NCI-H1436 treated with DMSO at 0.1 percent for 48 hours (cell line): ENCODE results near the gene FBXO15.

Experiments used
- DNase-seq: peaks from one replicate; lab custom pipeline; 2025; lab: John Stamatoyannopoulos, UW

The FBXO15 gene

GRCh38 chr18:74153377-74153776 lies 5.7 kb upstream of the FBXO15 start:
- no peak for DNase-seq

DNA sequence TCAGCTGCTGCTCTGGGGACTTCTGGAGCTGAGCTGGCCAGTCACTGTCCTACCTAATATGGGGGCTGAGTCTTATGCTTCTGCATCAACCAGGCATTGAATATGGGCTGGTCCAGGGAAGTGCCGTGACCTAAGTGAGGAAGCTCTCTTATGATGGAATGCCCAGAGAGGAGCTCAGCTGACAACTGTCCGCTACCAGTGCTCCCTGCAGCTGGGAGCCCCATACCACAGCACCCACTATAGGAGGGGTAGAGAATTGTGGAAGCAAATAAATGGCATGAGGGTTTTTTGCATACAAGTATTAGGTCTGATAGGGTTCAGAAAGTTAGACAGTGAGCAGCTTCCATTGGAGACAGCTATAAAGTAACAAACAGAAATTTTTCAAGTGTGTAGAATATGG lies 5.2 kb upstream of the FBXO15 start:
- DNase-seq = no peak

GRCh38 chr18:74152270-74152669 lies 4.6 kb upstream of the FBXO15 start:
- no peak for DNase-seq

DNA sequence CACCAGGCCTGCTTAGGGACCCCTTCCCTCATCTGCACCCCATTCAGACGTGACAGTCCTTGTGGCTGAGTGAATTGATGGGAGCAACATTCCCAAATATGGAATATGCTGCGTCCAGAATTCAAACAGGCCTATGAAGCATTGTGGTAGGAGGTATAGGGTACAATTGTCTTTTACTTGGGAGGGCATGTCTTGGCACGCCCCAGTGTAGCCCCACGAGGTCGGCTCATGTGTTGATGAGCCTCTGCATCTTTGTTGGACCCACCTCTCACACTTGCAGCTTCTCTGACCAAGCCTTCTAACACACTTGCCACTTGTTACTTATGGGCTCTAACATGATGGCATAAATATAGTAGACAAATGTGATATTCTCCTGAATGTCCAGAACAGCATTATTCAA lies 2.2 kb upstream of the FBXO15 start:
- no peak for DNase-seq

DNA sequence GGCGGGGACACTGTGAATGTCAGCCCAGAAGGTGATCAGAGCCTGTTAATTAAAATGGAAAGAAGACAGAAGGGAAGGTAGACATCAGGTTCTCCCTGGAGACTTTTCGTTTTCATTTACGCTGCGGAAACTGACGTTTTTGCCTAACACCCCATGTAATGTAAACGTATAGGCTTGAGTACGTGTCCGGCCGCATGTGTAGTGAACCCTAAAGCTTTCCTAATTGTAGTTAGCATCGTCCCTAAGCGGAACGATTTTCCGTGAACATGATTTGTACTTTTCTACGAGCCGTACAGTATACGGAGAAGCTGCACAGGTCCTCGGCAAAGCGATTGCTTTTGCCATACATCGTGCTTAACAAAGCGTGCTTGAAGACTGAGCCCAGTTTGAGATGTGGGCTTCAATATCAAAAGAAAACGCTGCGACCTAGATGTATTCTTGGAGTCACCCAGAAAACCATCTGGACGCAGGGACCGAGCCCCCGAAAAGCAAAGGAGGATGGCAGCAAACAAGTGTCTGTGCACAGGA lies 973 bp upstream of the FBXO15 start:
- no peak for DNase-seq

DNA sequence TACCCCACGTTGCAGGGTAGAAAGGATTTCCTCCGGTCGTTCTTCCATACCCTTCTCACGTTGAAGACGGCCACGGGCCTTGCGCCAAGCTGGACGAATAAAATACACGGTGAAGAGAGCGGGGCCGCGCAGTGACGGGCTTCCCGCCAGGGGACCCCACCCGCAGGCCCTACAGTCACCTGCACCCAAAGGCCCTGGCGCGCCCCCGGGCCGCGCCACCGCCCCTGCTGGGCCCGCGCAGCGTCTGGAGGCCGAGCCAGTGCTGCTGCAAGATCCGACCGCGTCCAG lies 199 bp downstream of the FBXO15 start:
- no peak for DNase-seq

DNA sequence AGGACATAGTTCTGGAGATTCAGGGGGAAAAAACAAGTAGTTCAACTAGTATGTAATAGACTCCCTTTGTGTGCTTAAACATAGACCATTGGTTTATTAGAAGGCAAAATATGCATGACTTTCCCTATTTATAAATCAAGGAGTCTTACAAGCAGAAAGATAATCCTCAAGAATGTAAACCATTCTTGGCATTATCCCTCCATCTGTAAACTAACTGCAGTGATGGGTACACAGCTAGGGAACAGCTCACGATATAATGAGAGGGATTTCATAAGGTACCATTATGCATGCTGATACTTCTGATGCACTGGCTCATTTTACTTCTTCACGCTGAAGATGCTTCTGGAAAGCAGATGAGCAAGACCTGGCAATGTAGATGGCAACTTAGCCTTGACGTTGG lies 878 bp downstream of the FBXO15 start:
- DNase-seq = no peak

GRCh38 chr18:74142252-74142651 lies 5.4 kb downstream of the FBXO15 start:
- no peak for DNase-seq

- no peak for DNase-seq
Observed at GRCh38 chr18:74141667-74142066, 6.0 kb downstream of the FBXO15 start.

DNA sequence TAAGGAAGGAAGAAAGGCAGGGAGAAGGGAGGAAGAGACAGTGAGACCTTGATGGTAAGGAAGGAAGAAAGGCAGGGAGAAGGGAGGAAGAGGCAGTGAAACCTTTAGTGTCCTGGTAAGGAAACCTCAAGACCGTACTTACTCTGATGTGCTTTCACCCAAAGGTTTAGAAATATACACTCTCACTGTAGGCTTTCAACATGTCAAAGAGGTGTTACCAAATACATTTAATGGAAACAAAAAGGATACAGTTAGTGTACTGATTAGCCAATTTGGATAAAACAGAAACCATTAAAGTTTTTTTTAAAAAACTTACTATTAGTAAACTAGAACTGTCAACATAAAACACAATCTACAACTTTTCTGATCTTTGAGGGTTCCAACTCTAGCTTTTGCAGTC lies 7.1 kb downstream of the FBXO15 start:
- DNase-seq = no peak

DNA sequence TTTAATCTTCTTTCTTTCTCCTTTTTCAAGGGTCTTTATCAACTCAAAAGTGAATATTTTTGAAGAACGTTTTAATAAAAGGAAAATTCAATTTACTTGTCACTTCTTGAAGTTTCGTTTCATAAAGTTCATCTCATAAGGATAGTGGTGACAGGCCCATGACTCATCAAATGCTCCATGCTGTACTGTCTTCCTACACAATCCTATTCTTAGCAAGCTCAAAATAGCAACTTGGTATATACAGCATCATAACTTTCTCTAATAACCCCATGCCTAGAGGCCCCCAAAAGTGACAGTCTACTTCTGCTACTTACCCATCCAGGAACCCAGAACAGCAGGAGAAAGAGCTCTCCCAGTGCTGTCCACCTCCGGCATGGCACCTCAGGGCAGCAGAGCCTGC lies 7.7 kb downstream of the FBXO15 start:
- no peak for DNase-seq

DNA sequence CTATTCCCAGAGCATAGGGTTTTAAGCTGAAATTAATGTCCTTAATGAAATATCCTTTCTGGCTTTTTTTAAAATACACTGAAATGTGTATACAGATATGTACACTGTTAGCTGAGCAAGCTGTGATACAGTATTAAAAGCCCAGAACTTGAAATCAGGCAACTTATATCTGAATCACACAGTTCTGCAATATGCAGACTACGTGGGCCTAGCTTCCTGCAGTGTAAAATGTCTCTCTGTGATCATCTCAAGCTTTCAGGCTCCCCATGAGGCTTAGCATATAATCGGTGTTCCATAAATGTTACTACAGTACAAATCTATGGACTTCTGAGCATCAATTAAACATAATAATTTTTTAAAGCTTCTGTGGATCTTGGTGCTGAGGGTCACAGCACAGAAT lies 8.2 kb downstream of the FBXO15 start:
- DNase-seq = no peak

DNA sequence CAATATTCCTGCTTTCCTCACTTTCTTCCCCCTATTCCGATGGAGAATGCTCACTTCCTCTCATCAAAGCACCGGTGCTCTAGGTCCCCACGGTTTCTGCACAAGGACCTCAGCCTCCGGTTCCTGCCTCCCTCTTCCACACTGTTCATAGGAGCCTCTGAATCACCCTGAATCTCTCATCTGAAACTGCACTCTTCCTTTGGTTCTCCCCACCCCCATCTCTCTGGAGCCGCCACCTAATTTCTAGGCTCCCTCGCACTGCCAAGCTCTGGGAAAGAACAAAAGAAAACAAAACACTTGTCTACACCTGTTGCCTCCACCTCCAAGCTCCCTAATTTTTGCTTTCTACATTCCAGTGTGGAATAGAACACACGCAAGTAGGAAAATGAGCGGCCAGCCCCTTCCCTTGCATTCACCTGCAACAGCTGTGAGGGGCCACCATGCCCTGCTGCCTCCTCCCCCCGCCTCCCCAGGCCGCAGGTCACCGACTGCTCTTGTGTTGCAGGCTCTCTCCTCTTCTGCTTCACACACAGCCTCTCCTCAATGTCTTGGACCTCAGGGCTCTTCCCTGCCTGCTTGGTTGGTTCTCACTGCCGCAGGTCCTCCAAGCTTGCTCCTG lies 9.6 kb downstream of the FBXO15 start:
- DNase-seq = no peak

GRCh38 chr18:74132201-74132600 lies 15.4 kb downstream of the FBXO15 start:
- no peak for DNase-seq

- no peak for DNase-seq
Observed at GRCh38 chr18:74131124-74131523, 16.5 kb downstream of the FBXO15 start.

GRCh38 chr18:74128159-74128558 lies 19.5 kb downstream of the FBXO15 start:
- DNase-seq = no peak

DNA sequence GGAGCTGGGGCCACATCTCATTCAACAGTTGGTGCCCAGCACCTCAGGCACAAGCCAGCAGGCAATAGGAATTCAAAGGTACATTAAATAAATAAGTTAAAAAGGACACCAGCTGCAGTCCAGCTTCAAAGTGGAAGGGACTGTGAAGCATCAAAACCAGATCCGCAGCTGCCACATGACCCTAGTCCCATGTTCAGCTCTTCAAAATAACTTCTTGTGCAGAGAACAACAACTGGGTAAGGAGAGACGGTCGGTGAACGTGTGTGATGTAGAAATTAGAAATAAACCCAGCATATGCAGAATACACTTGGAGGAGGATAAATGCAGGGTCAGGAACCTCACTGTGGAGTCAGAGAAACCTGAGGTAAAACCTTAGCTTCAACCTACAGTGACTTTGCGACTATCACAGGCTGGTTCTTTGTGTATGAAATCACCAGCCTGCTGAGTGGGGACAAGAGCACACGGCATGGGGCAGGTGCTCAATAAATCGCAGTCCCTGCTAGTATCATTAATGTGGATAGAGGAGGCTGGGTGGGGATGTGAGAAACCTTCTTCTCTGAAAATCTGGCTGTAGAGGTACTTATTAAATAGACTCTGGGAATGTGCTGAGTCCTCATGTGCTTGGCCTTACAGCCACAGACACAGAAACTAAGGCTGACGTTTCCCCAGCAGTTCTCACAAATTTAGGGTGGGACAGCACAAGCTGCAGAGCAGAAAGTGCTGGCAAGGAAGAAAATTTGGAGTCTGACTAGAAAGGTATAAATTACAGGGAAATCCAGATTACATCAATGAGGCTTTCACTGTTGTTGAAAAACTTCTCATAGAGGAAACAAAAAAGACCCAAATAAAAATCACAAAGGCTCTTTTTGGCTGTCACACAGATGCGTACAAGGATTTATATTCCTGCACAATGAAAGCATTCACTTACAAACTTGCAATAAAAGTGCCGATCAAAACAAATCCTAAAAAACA lies 20.7 kb downstream of the FBXO15 start:
- DNase-seq = no peak

GRCh38 chr18:74124642-74125041 lies 23.0 kb downstream of the FBXO15 start:
- DNase-seq = no peak

DNA sequence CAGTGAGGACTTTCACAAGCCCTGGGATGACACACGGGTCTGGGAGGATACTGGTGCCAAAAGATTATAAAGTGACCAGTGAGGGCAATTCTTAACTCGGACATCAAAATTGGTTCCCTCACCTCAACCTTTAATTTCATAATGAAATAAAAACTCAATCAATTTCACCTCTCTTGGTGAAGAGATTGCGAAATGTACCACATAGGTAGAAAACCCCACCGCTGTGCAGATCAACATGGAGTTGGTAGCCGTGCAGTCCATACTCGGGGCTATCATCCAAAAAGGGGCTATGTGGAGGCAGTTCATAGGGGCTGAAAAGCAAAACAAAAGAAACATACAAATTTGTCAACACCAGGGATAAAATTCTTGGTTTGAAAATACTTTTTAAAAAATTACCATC lies 24.4 kb downstream of the FBXO15 start:
- no peak for DNase-seq

DNA sequence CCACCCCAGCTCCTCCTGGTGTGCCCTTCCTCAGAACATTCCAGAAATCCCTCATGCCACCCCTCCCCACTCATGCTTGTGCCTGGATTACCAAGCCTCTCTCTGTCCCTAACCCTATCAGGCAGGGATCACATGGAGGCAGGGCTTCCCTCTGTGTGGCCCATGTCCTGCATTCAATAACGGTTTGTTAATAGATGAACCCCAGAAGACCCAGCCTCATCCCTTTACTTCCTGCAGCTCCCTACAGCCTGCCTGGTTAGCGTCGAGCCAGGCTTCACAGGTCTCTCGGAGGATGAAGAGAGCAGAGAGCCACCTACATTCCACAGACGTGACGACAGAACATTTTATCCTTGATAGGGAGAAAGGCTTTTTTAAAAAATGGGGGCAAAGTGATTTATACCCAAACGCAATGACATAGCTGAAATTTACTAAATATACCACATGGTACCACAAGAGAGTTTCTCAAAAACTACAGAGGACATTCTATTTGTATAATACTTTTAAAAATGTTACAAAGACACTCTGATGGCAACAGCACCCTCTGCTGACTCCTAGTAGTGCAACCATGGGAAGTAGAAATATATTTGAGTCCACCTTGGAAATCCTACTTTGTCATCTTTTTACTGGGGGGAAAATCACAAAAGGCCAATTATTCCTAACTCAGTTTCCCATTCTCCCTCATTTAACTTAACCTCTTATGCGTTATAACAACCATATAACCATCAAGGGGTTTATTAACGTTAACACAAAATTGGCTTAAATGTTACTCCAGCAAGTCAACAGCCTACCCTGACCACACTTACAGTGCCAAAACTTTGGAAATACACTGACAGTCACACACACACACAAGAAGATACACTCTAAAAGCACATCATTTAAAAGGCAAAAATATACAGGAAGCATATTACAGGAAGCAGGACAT lies 30.7 kb downstream of the FBXO15 start:
- DNase-seq = no peak

GRCh38 chr18:74115046-74115445 lies 32.6 kb downstream of the FBXO15 start:
- DNase-seq = no peak

DNA sequence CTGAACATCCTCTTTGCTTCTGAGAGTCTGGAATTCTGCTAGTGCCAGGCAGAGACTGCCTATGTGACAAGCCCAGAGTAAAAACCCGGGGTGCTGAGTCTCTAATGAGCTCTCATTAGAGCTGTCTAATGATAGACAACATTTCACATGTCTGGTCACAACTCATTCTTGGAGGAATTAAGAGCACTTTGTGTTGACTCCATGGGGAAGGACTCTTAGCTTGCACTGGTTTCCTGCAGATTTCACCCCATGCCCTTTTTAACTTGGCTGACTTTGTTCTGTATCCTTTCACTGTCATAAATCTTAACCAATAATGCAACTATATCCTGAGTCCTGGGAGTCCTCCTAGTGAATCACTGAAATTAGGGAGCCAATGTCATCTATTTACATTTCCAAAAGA lies 33.5 kb downstream of the FBXO15 start:
- no peak for DNase-seq
